ENCODE results near the gene ELOF1. TPM values are rescaled to one million over a fixed set of nuclear protein-coding genes. Genes with fewer than 3 reads are reported as not detected.
A peak's percentile ranks its signal among the peaks of the same experiment; 100 is the strongest.

ELOF1 gene
- total RNA-seq, 1 experiment from 2014 or later: 72.1 TPM

- H3K27me3 Mint-ChIP-seq (ENCODE audit: insufficient read depth, unreplicated experiment): no peaks in the 10 kb centered on the region
- intact Hi-C loops (cut with micrococcal nuclease): no loop called here
- TSS peak; percentile 57 for BruUV-seq (replicated peaks)
- DNase-seq (ENCODE audit: unreplicated experiment): no peak
- H3K27ac Mint-ChIP-seq (ENCODE audit: low read depth, unreplicated experiment): peak overlapping the region; percentile 92
- H3K4me1 Mint-ChIP-seq (ENCODE audit: insufficient read depth, unreplicated experiment): peaks cover 10% of the 10 kb centered on the region
- CTCF ChIA-PET: interaction anchor here (0.6 to 0.8 kb wide), 7 partner anchors 26 to 534 kb away, joined by 3 to 5 read pairs (median 3); partner anchors contain the start of gene TMEM205
- POLR2A ChIA-PET: interaction anchor here (0.6 to 1.6 kb wide), 13 partner anchors 8 to 1012 kb away, joined by 3 to 11 read pairs (median 4); partner anchors contain the start of genes ECSIT, ELOF1, SWSAP1 and ZNF490
- H3K9me3 Mint-ChIP-seq (ENCODE audit: unreplicated experiment): no peaks in the 10 kb centered on the region
- H3K36me3 Mint-ChIP-seq (ENCODE audit: insufficient read depth, unreplicated experiment): peaks cover 29% of the 10 kb centered on the region
- no peak for TF ChIP-seq CTCF (IDR thresholded peaks at IDR 0.05; ENCODE audit: unreplicated experiment)
- peak overlapping the region; percentile 82 for H3K4me3 Mint-ChIP-seq (ENCODE audit: unreplicated experiment)
Observed at GRCh38 chr19:11598103-11598483, 39.1 kb upstream of the ELOF1 start.

- ChIA-PET CTCF (interaction anchor here (0.6 to 0.8 kb wide), 8 partner anchors 27 to 1143 kb away, joined by 3 to 5 read pairs (median 4); partner anchors contain the start of gene TMEM205), POLR2A (interaction anchor here (0.6 to 1.6 kb wide), 13 partner anchors 9 to 1013 kb away, joined by 3 to 11 read pairs (median 4); partner anchors contain the start of genes ECSIT, ELOF1, SWSAP1 and ZNF490)
- H3K9me3 Mint-ChIP-seq (ENCODE audit: unreplicated experiment): no peaks in the 10 kb centered on the region
- TF ChIP-seq CTCF (IDR thresholded peaks at IDR 0.05; ENCODE audit: unreplicated experiment): peak; percentile 5
- peaks cover 23% of the 10 kb centered on the region for H3K36me3 Mint-ChIP-seq (ENCODE audit: insufficient read depth, unreplicated experiment)
- BruUV-seq (replicated peaks): no TSS peak
- intact Hi-C loops (cut with micrococcal nuclease): no loop called here
- H3K27ac Mint-ChIP-seq (ENCODE audit: low read depth, unreplicated experiment): peak within 1 kb of the TSS; percentile 92
- peak within 1 kb of the TSS; percentile 82 for H3K4me3 Mint-ChIP-seq (ENCODE audit: unreplicated experiment)
- no peaks in the 10 kb centered on the region for H3K27me3 Mint-ChIP-seq (ENCODE audit: insufficient read depth, unreplicated experiment)
- DNase-seq (ENCODE audit: unreplicated experiment): peak; percentile 99
- H3K4me1 Mint-ChIP-seq (ENCODE audit: insufficient read depth, unreplicated experiment): peaks cover 7% of the 10 kb centered on the region
Observed at GRCh38 chr19:11597202-11598102, 38.4 kb upstream of the ELOF1 start, which contains the start of gene ZNF627. Gene ZNF627, plus strand, starts transcription at chr19:11597483. Its CDS starts 145 bp downstream, at chr19:11597628.

GRCh38 chr19:11596156-11596555 is 37.1 kb upstream of the ELOF1 start:
- Mint-ChIP-seq H3K4me3 (ENCODE audit: unreplicated experiment) (peak overlapping the region; percentile 82), H3K27ac (ENCODE audit: low read depth, unreplicated experiment) (peak overlapping the region; percentile 92), H3K4me1 (ENCODE audit: insufficient read depth, unreplicated experiment) (peaks cover 6% of the 10 kb centered on the region), H3K27me3 (ENCODE audit: insufficient read depth, unreplicated experiment) (no peaks in the 10 kb centered on the region), H3K36me3 (ENCODE audit: insufficient read depth, unreplicated experiment) (peaks cover 20% of the 10 kb centered on the region), H3K9me3 (ENCODE audit: unreplicated experiment) (no peaks in the 10 kb centered on the region)
- POLR2A ChIA-PET: no interaction called here
- DNase-seq (ENCODE audit: unreplicated experiment): no peak
- intact Hi-C loops (cut with micrococcal nuclease): no loop called here
- TF ChIP-seq CTCF (IDR thresholded peaks at IDR 0.05; ENCODE audit: unreplicated experiment): no peak
- CTCF ChIA-PET: interaction anchor here (0.6 to 1.1 kb wide), 4 partner anchors 8 to 123 kb away, joined by 3 to 5 read pairs (median 3); no protein-coding TSS in a partner anchor
- TSS peak; percentile 25 for BruUV-seq (replicated peaks)

GRCh38 chr19:11594084-11594483 is 35.1 kb upstream of the ELOF1 start:
- POLR2A ChIA-PET: no interaction called here
- no TSS peak for BruUV-seq (replicated peaks)
- DNase-seq (ENCODE audit: unreplicated experiment): no peak
- Mint-ChIP-seq H3K4me1 (ENCODE audit: insufficient read depth, unreplicated experiment) (peaks cover 6% of the 10 kb centered on the region), H3K27ac (ENCODE audit: low read depth, unreplicated experiment) (no peak overlapping the region), H3K36me3 (ENCODE audit: insufficient read depth, unreplicated experiment) (peaks cover 7% of the 10 kb centered on the region), H3K9me3 (ENCODE audit: unreplicated experiment) (no peaks in the 10 kb centered on the region), H3K4me3 (ENCODE audit: unreplicated experiment) (no peak overlapping the region), H3K27me3 (ENCODE audit: insufficient read depth, unreplicated experiment) (no peaks in the 10 kb centered on the region)
- TF ChIP-seq CTCF (IDR thresholded peaks at IDR 0.05; ENCODE audit: unreplicated experiment): no peak
- CTCF ChIA-PET: interaction anchor here (0.6 to 0.7 kb wide), 6 partner anchors 12 to 1371 kb away, joined by 3 to 6 read pairs (median 4); no protein-coding TSS in a partner anchor
- intact Hi-C loops (cut with micrococcal nuclease): no loop called here

Measured in MCF 10A (cell line).